Peyer's patch (tissue), 4 donors: ENCODE data around the gene TRAF2. TPM values are rescaled to one million over a fixed set of nuclear protein-coding genes. Genes with fewer than 3 reads are reported as not detected.

Experiments
- DNase-seq, 3 donors: peaks; one replicate each; pipeline ENCODE4 v3.0.0-alpha.2; 2017 to 2019
- H3K27ac ChIP-seq, 4 donors: fragments of 200-600 bp; sonication (generic); one replicate each; pipeline ENCODE4 v1.5.1; 2016 to 2019
- H3K27me3 ChIP-seq, 2 donors: fragments of 200-600 bp; sonication (generic); one replicate each; pipeline ENCODE4 v1.5.1; 2019
- H3K36me3 ChIP-seq, 3 donors: fragments of 200-600 bp; sonication (generic); one replicate each; pipeline ENCODE4 v1.5.1; 2016 to 2019
- H3K4me1 ChIP-seq, 4 donors: fragments of 200-600 bp; sonication (generic); one replicate each; pipeline ENCODE4 v1.5.1; 2016 to 2019
- H3K4me3 ChIP-seq, 4 donors: fragments of 200-600 bp; sonication (generic); 1 replicate in 3 of 4; 2 replicates in 1 of 4; pipeline ENCODE4 v1.5.1; 2016 to 2019; ENCODE audit warnings: mild to moderate bottlenecking in 1 of 4
- H3K9me3 ChIP-seq, 4 donors: fragments of 200-600 bp; sonication (generic); one replicate each; pipeline ENCODE4 v1.5.1; 2016 to 2019; ENCODE audit warnings: mild to moderate bottlenecking in 1 of 4
- CTCF ChIP-seq, 6 experiments: fragments of 450-650 bp in 4 of 6; fragments of 200-600 bp in 2 of 6; sonication (generic) in 1 of 6; IDR thresholded peaks; one replicate each; pipeline ENCODE4 v1.5.1; 2017 to 2019; ENCODE audit warnings: antibody characterized with exemption in 6 of 6, mild to moderate bottlenecking in 3 of 6, moderate library complexity in 1 of 6
- POLR2A ChIP-seq, 2 donors: fragments of 450-650 bp; IDR thresholded peaks; one replicate each; pipeline ENCODE4 v1.5.1; 2017; ENCODE audit warnings: antibody characterized with exemption in 2 of 2, mild to moderate bottlenecking in 2 of 2, moderate library complexity in 2 of 2
- small RNA-seq, 2 donors: library from RNA; depleted of rRNA; stranded (forward); fragments of <200 nt; gene quantifications; one replicate each; pipeline ENCODE3, GENCODE V24; 2016
- total RNA-seq, 4 donors: library from RNA; depleted of rRNA; stranded (reverse); fragments of >200 nt; gene quantifications; one replicate each; pipeline ENCODE4 v1.1.0, GENCODE V29; 2016

Gene TRAF2
- total RNA-seq, 4 donors from 2014 or later: 17.5 to 75.1 (median 22.2) TPM

GRCh38 chr9:136975644-136976043, 89.3 kb downstream of the TRAF2 start:
- peak in 1 of 3 donors; percentile 35 for DNase-seq
- no peaks in the 10 kb centered on the region for H3K27me3 ChIP-seq
- TF ChIP-seq CTCF (IDR thresholded peaks at IDR 0.05): peak in 1 of 6 experiments; percentile 8
- TF ChIP-seq POLR2A (IDR thresholded peaks at IDR 0.05): no peak
- peaks cover 0 to 19% (median 2%) of the 10 kb centered on the region in 4 donors for H3K4me1 ChIP-seq
- no peak overlapping the region for H3K27ac ChIP-seq
- no peaks in the 10 kb centered on the region for H3K36me3 ChIP-seq
- no peaks in the 10 kb centered on the region for H3K9me3 ChIP-seq
- H3K4me3 ChIP-seq: no peak overlapping the region

Small RNA genes lying within 50 kb of the gene (small RNA-seq; reads per million reads assigned to genes)
- gene MIR4479: 0 to 0.23 reads per million in 2 donors

Other genes starting within 250 kb of the TRAF2 start
- 10 to 100 TPM; 21.5 to 77.6 (median 46.0) TPM for gene EGFL7, start 223.6 kb upstream of the TRAF2 start, total RNA-seq
- 100 to 1,000 TPM in 3 of 4 donors, 10 to 100 TPM in 1; 97.4 to 802 (median 479) TPM for gene AGPAT2, start 199.1 kb upstream of the TRAF2 start, total RNA-seq
- gene DIPK1B, start 173.9 kb upstream of the TRAF2 start, total RNA-seq: 1 to 10 TPM in 3 of 4 donors, under 1 TPM in 1; 0.70 to 5.8 (median 2.6) TPM
- gene LCN10, start 143.6 kb upstream of the TRAF2 start, total RNA-seq: 10 to 100 TPM in 1 of 4 donors, 1 to 10 TPM in 3; 1.1 to 28.1 (median 4.4) TPM
- 10 to 100 TPM in 1 of 4 donors, 1 to 10 TPM in 3; 4.7 to 17.3 (median 5.6) TPM for gene LCN6, start 138.0 kb upstream of the TRAF2 start, total RNA-seq
- not detected for gene LCN8, start 128.3 kb upstream of the TRAF2 start, total RNA-seq
- 1 to 10 TPM in 2 of 4 donors, not detected in 2; 1.5 to 9.3 TPM for gene LCN15, start 122.0 kb upstream of the TRAF2 start, total RNA-seq
- 100 to 1,000 TPM in 3 of 4 donors, 10 to 100 TPM in 1; 52.0 to 240 (median 187) TPM for gene TMEM141, start 95.2 kb upstream of the TRAF2 start, total RNA-seq
- 10 to 100 TPM; 16.6 to 69.9 (median 46.0) TPM for gene CCDC183, start 90.2 kb upstream of the TRAF2 start, total RNA-seq
- gene RABL6, start 78.6 kb upstream of the TRAF2 start, total RNA-seq: 100 to 1,000 TPM in 3 of 4 donors, 10 to 100 TPM in 1; 98.4 to 187 (median 134) TPM
- gene AJM1, start 44.0 kb upstream of the TRAF2 start, total RNA-seq: 10 to 100 TPM in 2 of 4 donors, 1 to 10 TPM in 2; 4.1 to 17.4 (median 9.2) TPM
- gene PHPT1, start 37.1 kb upstream of the TRAF2 start, total RNA-seq: 100 to 1,000 TPM in 2 of 4 donors, 10 to 100 TPM in 2; 66.0 to 120 (median 96.5) TPM
- gene MAMDC4, start 34.2 kb upstream of the TRAF2 start, total RNA-seq: 10 to 100 TPM; 30.8 to 50.4 (median 41.4) TPM
- 100 to 1,000 TPM; 299 to 676 (median 475) TPM for gene EDF1, start 20.2 kb upstream of the TRAF2 start, total RNA-seq
- 100 to 1,000 TPM; 247 to 470 (median 336) TPM for gene FBXW5, start 58.2 kb downstream of the TRAF2 start, total RNA-seq
- gene C8G, start 58.7 kb downstream of the TRAF2 start, total RNA-seq: 100 to 1,000 TPM in 1 of 4 donors, 10 to 100 TPM in 2, not detected in 1; 24.9 to 148 (median 66.2) TPM
- gene LCN12, start 65.8 kb downstream of the TRAF2 start, total RNA-seq: 1 to 10 TPM in 3 of 4 donors, not detected in 1; 1.8 to 8.7 (median 7.9) TPM
- 10 to 100 TPM in 2 of 4 donors, 1 to 10 TPM in 2; 1.2 to 21.5 (median 7.8) TPM for gene PTGDS, start 91.0 kb downstream of the TRAF2 start, total RNA-seq
- gene LCNL1, start 96.5 kb downstream of the TRAF2 start, total RNA-seq: under 1 TPM in 2 of 4 donors, not detected in 2; 0.28 to 0.83 TPM
- 10 to 100 TPM; 52.3 to 92.4 (median 63.0) TPM for gene PAXX, start 105.9 kb downstream of the TRAF2 start, total RNA-seq
- 1 to 10 TPM in 1 of 4 donors, not detected in 3; 3.3 TPM for gene CLIC3, start 110.1 kb downstream of the TRAF2 start, total RNA-seq
- 10 to 100 TPM; 46.4 to 69.0 (median 49.0) TPM for gene ABCA2, start 141.7 kb downstream of the TRAF2 start, total RNA-seq
- gene FUT7, start 145.6 kb downstream of the TRAF2 start, total RNA-seq: not detected
- gene NPDC1, start 159.7 kb downstream of the TRAF2 start, total RNA-seq: 100 to 1,000 TPM in 2 of 4 donors, 10 to 100 TPM in 2; 54.2 to 106 (median 83.8) TPM
- gene ENTPD2, start 167.5 kb downstream of the TRAF2 start, total RNA-seq: 10 to 100 TPM in 3 of 4 donors, 1 to 10 TPM in 1; 5.0 to 53.8 (median 28.9) TPM
- gene SAPCD2, start 184.0 kb downstream of the TRAF2 start, total RNA-seq: 10 to 100 TPM in 1 of 4 donors, 1 to 10 TPM in 3; 5.6 to 12.4 (median 7.9) TPM
- gene UAP1L1, start 191.0 kb downstream of the TRAF2 start, total RNA-seq: 10 to 100 TPM in 1 of 4 donors, 1 to 10 TPM in 3; 4.9 to 15.7 (median 6.6) TPM
- gene MAN1B1, start 200.5 kb downstream of the TRAF2 start, total RNA-seq: 10 to 100 TPM; 42.7 to 74.7 (median 61.0) TPM
- gene DPP7, start 228.2 kb downstream of the TRAF2 start, total RNA-seq: 100 to 1,000 TPM in 1 of 4 donors, 10 to 100 TPM in 3; 44.7 to 177 (median 76.7) TPM